ENCODE measurements around the gene POLL.

GRCh38 chr10:101572126-101572525 lies 15.9 kb downstream of the POLL start:
- TF ChIP-seq CTCF (IDR thresholded peaks at IDR 0.05; ENCODE audit: insufficient read depth, low read length, poor library complexity, severe bottlenecking) (no peak), EZH2phosphoT487 (conservative IDR thresholded peaks at IDR 0.05; ENCODE audit: low read length) (no peak)

Data from SU-DHL-6 (cell line).